ENCODE data around the gene RALGPS1.

RALGPS1 gene

GRCh38 chr9:126975327-126976220 is 61.0 kb downstream of the RALGPS1 start:
- H3K27me3 ChIP-seq (ENCODE audit: control insufficient read depth, insufficient read depth, low read length), result no peaks in the 10 kb centered on the region

GRCh38 chr9:126979461-126979860 is 64.9 kb downstream of the RALGPS1 start:
- no peaks in the 10 kb centered on the region for H3K9me3 ChIP-seq (ENCODE audit: control insufficient read depth, insufficient read depth, low read length)
- no peaks in the 10 kb centered on the region for H3K4me1 ChIP-seq (ENCODE audit: control insufficient read depth, insufficient read depth, low read length)
- H3K4me3 ChIP-seq (ENCODE audit: low read depth, low read length), result no peak overlapping the region
- H3K27ac ChIP-seq (ENCODE audit: low read depth, low read length), result no peak overlapping the region
- H3K27me3 ChIP-seq (ENCODE audit: control insufficient read depth, insufficient read depth, low read length), result no peaks in the 10 kb centered on the region
- no peaks in the 10 kb centered on the region for H3K36me3 ChIP-seq (ENCODE audit: control insufficient read depth, insufficient read depth, low read length)
- H3K9ac ChIP-seq (ENCODE audit: low read depth, low read length), result no peak overlapping the region

More at GRCh38 chr9:126975327-126976220, 61.0 kb downstream of the RALGPS1 start:
- H3K27ac ChIP-seq (ENCODE audit: low read depth, low read length), result no peak overlapping the region
- no peak overlapping the region for H3K9ac ChIP-seq (ENCODE audit: low read depth, low read length)
- no peaks in the 10 kb centered on the region for H3K4me1 ChIP-seq (ENCODE audit: control insufficient read depth, insufficient read depth, low read length)
- 0 out of 2 replicates have a peak, but pooled peaks cover 2% of the 10 kb centered on the region for H3K36me3 ChIP-seq (ENCODE audit: control insufficient read depth, insufficient read depth, low read length)
- no peaks in the 10 kb centered on the region for H3K9me3 ChIP-seq (ENCODE audit: control insufficient read depth, insufficient read depth, low read length)
- no peak overlapping the region for H3K4me3 ChIP-seq (ENCODE audit: low read depth, low read length)

GRCh38 chr9:126980231-126980630 is 65.6 kb downstream of the RALGPS1 start:
- H3K27me3 ChIP-seq (ENCODE audit: control insufficient read depth, insufficient read depth, low read length), result no peaks in the 10 kb centered on the region
- no peaks in the 10 kb centered on the region for H3K36me3 ChIP-seq (ENCODE audit: control insufficient read depth, insufficient read depth, low read length)
- H3K4me3 ChIP-seq (ENCODE audit: low read depth, low read length), result no peak overlapping the region
- no peaks in the 10 kb centered on the region for H3K9me3 ChIP-seq (ENCODE audit: control insufficient read depth, insufficient read depth, low read length)
- H3K9ac ChIP-seq (ENCODE audit: low read depth, low read length), result no peak overlapping the region
- no peak overlapping the region for H3K27ac ChIP-seq (ENCODE audit: low read depth, low read length)
- H3K4me1 ChIP-seq (ENCODE audit: control insufficient read depth, insufficient read depth, low read length), result no peaks in the 10 kb centered on the region

GRCh38 chr9:126981218-126981617 is 66.6 kb downstream of the RALGPS1 start:
- no peak overlapping the region for H3K27ac ChIP-seq (ENCODE audit: low read depth, low read length)
- no peaks in the 10 kb centered on the region for H3K9me3 ChIP-seq (ENCODE audit: control insufficient read depth, insufficient read depth, low read length)
- no peaks in the 10 kb centered on the region for H3K4me1 ChIP-seq (ENCODE audit: control insufficient read depth, insufficient read depth, low read length)
- H3K4me3 ChIP-seq (ENCODE audit: low read depth, low read length), result no peak overlapping the region
- no peaks in the 10 kb centered on the region for H3K36me3 ChIP-seq (ENCODE audit: control insufficient read depth, insufficient read depth, low read length)
- no peak overlapping the region for H3K9ac ChIP-seq (ENCODE audit: low read depth, low read length)
- no peaks in the 10 kb centered on the region for H3K27me3 ChIP-seq (ENCODE audit: control insufficient read depth, insufficient read depth, low read length)

GRCh38 chr9:126982215-126983002 is 67.8 kb downstream of the RALGPS1 start:
- no peak overlapping the region for H3K27ac ChIP-seq (ENCODE audit: low read depth, low read length)
- H3K9ac ChIP-seq (ENCODE audit: low read depth, low read length), result no peak overlapping the region
- H3K36me3 ChIP-seq (ENCODE audit: control insufficient read depth, insufficient read depth, low read length), result no peaks in the 10 kb centered on the region
- H3K9me3 ChIP-seq (ENCODE audit: control insufficient read depth, insufficient read depth, low read length), result no peaks in the 10 kb centered on the region
- no peak overlapping the region for H3K4me3 ChIP-seq (ENCODE audit: low read depth, low read length)
- no peaks in the 10 kb centered on the region for H3K27me3 ChIP-seq (ENCODE audit: control insufficient read depth, insufficient read depth, low read length)
- no peaks in the 10 kb centered on the region for H3K4me1 ChIP-seq (ENCODE audit: control insufficient read depth, insufficient read depth, low read length)

- no peak overlapping the region for H3K9ac ChIP-seq (ENCODE audit: low read depth, low read length)
- no peaks in the 10 kb centered on the region for H3K36me3 ChIP-seq (ENCODE audit: control insufficient read depth, insufficient read depth, low read length)
- H3K4me3 ChIP-seq (ENCODE audit: low read depth, low read length), result no peak overlapping the region
- no peaks in the 10 kb centered on the region for H3K27me3 ChIP-seq (ENCODE audit: control insufficient read depth, insufficient read depth, low read length)
- no peaks in the 10 kb centered on the region for H3K9me3 ChIP-seq (ENCODE audit: control insufficient read depth, insufficient read depth, low read length)
- no peaks in the 10 kb centered on the region for H3K4me1 ChIP-seq (ENCODE audit: control insufficient read depth, insufficient read depth, low read length)
- no peak overlapping the region for H3K27ac ChIP-seq (ENCODE audit: low read depth, low read length)
Measured at GRCh38 chr9:126983767-126984166, 69.2 kb downstream of the RALGPS1 start.

- H3K27me3 ChIP-seq (ENCODE audit: control insufficient read depth, insufficient read depth, low read length), result no peaks in the 10 kb centered on the region
Measured at GRCh38 chr9:126984969-126985368, 70.4 kb downstream of the RALGPS1 start.

GRCh38 chr9:126985870-126986498 is 71.4 kb downstream of the RALGPS1 start:
- no peaks in the 10 kb centered on the region for H3K9me3 ChIP-seq (ENCODE audit: control insufficient read depth, insufficient read depth, low read length)
- H3K27me3 ChIP-seq (ENCODE audit: control insufficient read depth, insufficient read depth, low read length), result no peaks in the 10 kb centered on the region
- no peak overlapping the region for H3K4me3 ChIP-seq (ENCODE audit: low read depth, low read length)
- no peaks in the 10 kb centered on the region for H3K36me3 ChIP-seq (ENCODE audit: control insufficient read depth, insufficient read depth, low read length)
- no peak overlapping the region for H3K27ac ChIP-seq (ENCODE audit: low read depth, low read length)
- no peak overlapping the region for H3K9ac ChIP-seq (ENCODE audit: low read depth, low read length)
- no peaks in the 10 kb centered on the region for H3K4me1 ChIP-seq (ENCODE audit: control insufficient read depth, insufficient read depth, low read length)

More at GRCh38 chr9:126984969-126985368, 70.4 kb downstream of the RALGPS1 start:
- Histone ChIP-seq H3K36me3 (ENCODE audit: control insufficient read depth, insufficient read depth, low read length) (no peaks in the 10 kb centered on the region), H3K4me1 (ENCODE audit: control insufficient read depth, insufficient read depth, low read length) (no peaks in the 10 kb centered on the region), H3K9ac (ENCODE audit: low read depth, low read length) (no peak overlapping the region), H3K4me3 (ENCODE audit: low read depth, low read length) (no peak overlapping the region), H3K27ac (ENCODE audit: low read depth, low read length) (no peak overlapping the region), H3K9me3 (ENCODE audit: control insufficient read depth, insufficient read depth, low read length) (no peaks in the 10 kb centered on the region)

GRCh38 chr9:126986506-126986951 is 71.9 kb downstream of the RALGPS1 start:
- Histone ChIP-seq H3K27ac (ENCODE audit: low read depth, low read length) (no peak overlapping the region), H3K4me3 (ENCODE audit: low read depth, low read length) (no peak overlapping the region), H3K27me3 (ENCODE audit: control insufficient read depth, insufficient read depth, low read length) (no peaks in the 10 kb centered on the region), H3K4me1 (ENCODE audit: control insufficient read depth, insufficient read depth, low read length) (no peaks in the 10 kb centered on the region), H3K36me3 (ENCODE audit: control insufficient read depth, insufficient read depth, low read length) (no peaks in the 10 kb centered on the region), H3K9ac (ENCODE audit: low read depth, low read length) (no peak overlapping the region), H3K9me3 (ENCODE audit: control insufficient read depth, insufficient read depth, low read length) (no peaks in the 10 kb centered on the region)

- no peaks in the 10 kb centered on the region for H3K36me3 ChIP-seq (ENCODE audit: control insufficient read depth, insufficient read depth, low read length)
- no peak overlapping the region for H3K4me3 ChIP-seq (ENCODE audit: low read depth, low read length)
- H3K9ac ChIP-seq (ENCODE audit: low read depth, low read length), result no peak overlapping the region
- no peak overlapping the region for H3K27ac ChIP-seq (ENCODE audit: low read depth, low read length)
- H3K4me1 ChIP-seq (ENCODE audit: control insufficient read depth, insufficient read depth, low read length), result no peaks in the 10 kb centered on the region
- H3K9me3 ChIP-seq (ENCODE audit: control insufficient read depth, insufficient read depth, low read length), result peaks cover 15% of the 10 kb centered on the region
- H3K27me3 ChIP-seq (ENCODE audit: control insufficient read depth, insufficient read depth, low read length), result no peaks in the 10 kb centered on the region
Measured at GRCh38 chr9:126988857-126989256, 74.3 kb downstream of the RALGPS1 start.
